DOHH2 (cell line): ENCODE results near the gene MAP4K4.

ENCODE experiments used
- EZH2phosphoT487 ChIP-seq: fragments of 200-600 bp; sonication (generic); IDR thresholded peaks from 2 replicates; pipeline ENCODE4 v1.6.1; 2017; ENCODE audit warnings: borderline replicate concordance, mild to moderate bottlenecking, antibody characterized with exemption, low read length, moderate library complexity, mixed read lengths
- TF ChIP-seq, protein P1 (sequence below): fragments of 200-600 bp; sonication (generic); IDR thresholded peaks from one replicate; pipeline ENCODE4 v1.5.1; 2014; ENCODE audit warnings: antibody characterized with exemption, mild to moderate bottlenecking, low read depth, low read length; ENCODE audit not compliant: poor library complexity, severe bottlenecking

DNA sequence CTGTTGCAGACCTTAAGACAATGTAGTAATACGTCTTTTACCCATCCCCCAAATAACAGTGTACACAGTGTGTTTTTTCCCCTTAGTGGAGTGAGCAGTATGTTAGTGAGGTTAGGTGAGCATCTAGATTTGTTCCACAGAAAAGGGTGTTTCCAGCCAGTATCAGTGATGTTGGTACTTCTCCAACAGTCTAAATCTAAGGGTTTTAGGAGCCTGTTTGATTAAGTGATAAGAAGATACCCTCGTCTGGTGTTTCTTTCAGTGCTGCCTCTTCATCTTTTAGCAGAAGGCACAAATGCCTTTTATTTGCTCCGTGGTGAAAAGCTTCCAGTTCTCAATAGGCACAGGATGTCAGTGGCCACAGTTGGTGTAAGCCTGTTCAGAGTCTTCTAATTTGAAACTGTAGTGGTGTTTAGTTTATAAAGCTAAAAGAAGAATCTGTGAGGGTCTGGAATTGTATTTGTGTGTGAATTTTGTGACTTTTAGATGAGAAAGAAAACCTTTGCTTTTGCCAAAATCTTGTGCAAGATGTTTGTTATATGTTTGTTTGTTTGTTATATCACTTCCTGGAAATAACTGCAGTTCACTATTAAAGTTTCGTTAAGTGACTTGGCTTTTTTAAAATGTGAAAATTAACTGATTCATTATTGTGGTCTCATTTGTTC lies 71.2 kb downstream of the MAP4K4 start:
- TF ChIP-seq, protein P1, sequence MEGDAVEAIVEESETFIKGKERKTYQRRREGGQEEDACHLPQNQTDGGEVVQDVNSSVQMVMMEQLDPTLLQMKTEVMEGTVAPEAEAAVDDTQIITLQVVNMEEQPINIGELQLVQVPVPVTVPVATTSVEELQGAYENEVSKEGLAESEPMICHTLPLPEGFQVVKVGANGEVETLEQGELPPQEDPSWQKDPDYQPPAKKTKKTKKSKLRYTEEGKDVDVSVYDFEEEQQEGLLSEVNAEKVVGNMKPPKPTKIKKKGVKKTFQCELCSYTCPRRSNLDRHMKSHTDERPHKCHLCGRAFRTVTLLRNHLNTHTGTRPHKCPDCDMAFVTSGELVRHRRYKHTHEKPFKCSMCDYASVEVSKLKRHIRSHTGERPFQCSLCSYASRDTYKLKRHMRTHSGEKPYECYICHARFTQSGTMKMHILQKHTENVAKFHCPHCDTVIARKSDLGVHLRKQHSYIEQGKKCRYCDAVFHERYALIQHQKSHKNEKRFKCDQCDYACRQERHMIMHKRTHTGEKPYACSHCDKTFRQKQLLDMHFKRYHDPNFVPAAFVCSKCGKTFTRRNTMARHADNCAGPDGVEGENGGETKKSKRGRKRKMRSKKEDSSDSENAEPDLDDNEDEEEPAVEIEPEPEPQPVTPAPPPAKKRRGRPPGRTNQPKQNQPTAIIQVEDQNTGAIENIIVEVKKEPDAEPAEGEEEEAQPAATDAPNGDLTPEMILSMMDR: no peak
- TF ChIP-seq EZH2phosphoT487: no peak
